GM18499 (cell line): ENCODE data around the gene TMEM150A.
"Not testable (repeated sequence)": the region's sequence is repeated elsewhere in the genome, so short reads cannot be mapped to it uniquely, and the experiment has no call there.

Experiments used
- ATAC-seq: cut with Tn5 transposase; IDR thresholded peaks from one replicate; pipeline ENCODE4 v1.9.1; 2021; ENCODE audit warnings: moderate number of reproducible peaks; ENCODE audit not compliant: insufficient read depth, unreplicated experiment

TMEM150A gene

GRCh38 chr2:85577386-85578242 is 24.9 kb downstream of the TMEM150A start, which contains the start of gene VAMP8:
VAMP8 (plus strand) TSS chr2:85577586; CDS start chr2:85577647, 61 bp downstream.
- ATAC-seq, result no peak

- no peak for ATAC-seq
Measured at GRCh38 chr2:85577063-85577385, 25.5 kb downstream of the TMEM150A start.

GRCh38 chr2:85575739-85576138 is 26.8 kb downstream of the TMEM150A start:
- ATAC-seq, result no peak

GRCh38 chr2:85566265-85566664 is 36.2 kb downstream of the TMEM150A start:
- ATAC-seq, result no peak

GRCh38 chr2:85564144-85564563 is 38.3 kb downstream of the TMEM150A start:
- no peak for ATAC-seq

GRCh38 chr2:85561280-85562212 is 41.0 kb downstream of the TMEM150A start, which contains the start of gene GGCX:
GGCX (minus strand) TSS chr2:85561493; CDS start chr2:85561428, 65 bp downstream.
- ATAC-seq, result peak; percentile 67

- ATAC-seq, result no peak
Measured at GRCh38 chr2:85560812-85561279, 41.7 kb downstream of the TMEM150A start.

GRCh38 chr2:85560403-85560726 is 42.1 kb downstream of the TMEM150A start:
- not testable (repeated sequence) for ATAC-seq

GRCh38 chr2:85558160-85558559 is 44.3 kb downstream of the TMEM150A start:
- no peak for ATAC-seq

GRCh38 chr2:85557130-85557529 is 45.4 kb downstream of the TMEM150A start:
- ATAC-seq, result no peak

GRCh38 chr2:85554980-85555612 is 47.4 kb downstream of the TMEM150A start:
- no peak for ATAC-seq

GRCh38 chr2:85553184-85553583 is 49.3 kb downstream of the TMEM150A start:
- ATAC-seq, result no peak

GRCh38 chr2:85551698-85552678 is 50.5 kb downstream of the TMEM150A start:
- peak; percentile 46 for ATAC-seq

- no peak for ATAC-seq
Measured at GRCh38 chr2:85550486-85550885, 52.0 kb downstream of the TMEM150A start.

- no peak for ATAC-seq
Measured at GRCh38 chr2:85549826-85550225, 52.7 kb downstream of the TMEM150A start.

GRCh38 chr2:85549095-85549494 is 53.4 kb downstream of the TMEM150A start:
- no peak for ATAC-seq

GRCh38 chr2:85548608-85548900 is 53.9 kb downstream of the TMEM150A start:
- ATAC-seq, result no peak
